ENCODE data around the gene RPL36.

- no peak for TF ChIP-seq CTCF (IDR thresholded peaks at IDR 0.05; ENCODE audit: poor library complexity)
- no peak for TF ChIP-seq EZH2 (IDR thresholded peaks at IDR 0.05; ENCODE audit: borderline replicate concordance)
These were observed 15.4 kb upstream of the RPL36 start for GRCh38 chr19:5674714-5675113.

Data from hepatocyte (in vitro differentiated cells).